WTC11 (cell line): ENCODE measurements around the gene MAMDC2. TPM values are rescaled to one million over a fixed set of nuclear protein-coding genes. Genes with fewer than 3 reads are reported as not detected.

ENCODE experiments used
- ATAC-seq: fragments of 200-7000 bp; cut with Tn5 transposase; 2 replicates; pipeline ENCODE4 v1.10.0; 2021; ENCODE audit warnings: mild to moderate bottlenecking, moderate library complexity
- CTCF ChIA-PET: fragments of 300-600 bp; sonication (Branson Sonifier 250); formaldehyde crosslinking; loops from one replicate; lab custom pipeline; 2021; ENCODE audit warnings: antibody characterized with exemption; lab: Charles Lee
- POLR2A ChIA-PET: fragments of 350-600 bp; sonication (Branson Sonifier 250); formaldehyde crosslinking; loops from one replicate; lab custom pipeline; 2021; ENCODE audit warnings: antibody characterized with exemption; lab: Charles Lee
- DNase-seq: peaks from one replicate; pipeline ENCODE4 v3.0.0; 2021; ENCODE audit warnings: low spot score
- H3K27ac Mint-ChIP-seq: 2 replicates; pipeline ENCODE4 v1.8.0; 2021; ENCODE audit warnings: mixed read lengths
- H3K27me3 Mint-ChIP-seq: 2 replicates; pipeline ENCODE4 v1.8.0; 2021; ENCODE audit warnings: low read depth, mild to moderate bottlenecking, moderate library complexity, mixed read lengths
- H3K36me3 Mint-ChIP-seq: 2 replicates; pipeline ENCODE4 v1.8.0; 2021; ENCODE audit warnings: mixed read lengths
- H3K4me1 Mint-ChIP-seq: 2 replicates; pipeline ENCODE4 v1.8.0; 2022; ENCODE audit warnings: mixed read lengths
- H3K4me3 Mint-ChIP-seq: 2 replicates; pipeline ENCODE4 v1.8.0; 2021; ENCODE audit warnings: mild to moderate bottlenecking, moderate library complexity, mixed read lengths
- H3K9me3 Mint-ChIP-seq: 2 replicates; pipeline ENCODE4 v1.8.0; 2021; ENCODE audit warnings: mixed read lengths
- ARID4B ChIP-seq: sonication (generic); formaldehyde crosslinking; IDR thresholded peaks from 2 replicates; pipeline ENCODE4 v1.8.0; 2023; ENCODE audit warnings: missing genetic modification reagents, mild to moderate bottlenecking, borderline replicate concordance
- ATF1 ChIP-seq: sonication (generic); formaldehyde crosslinking; IDR thresholded peaks from 2 replicates; pipeline ENCODE4 v1.8.1; 2023; ENCODE audit warnings: mild to moderate bottlenecking, moderate library complexity, missing genetic modification reagents
- ATF6 ChIP-seq: sonication (generic); formaldehyde crosslinking; IDR thresholded peaks from 2 replicates; pipeline ENCODE4 v1.8.1; 2023; ENCODE audit warnings: mild to moderate bottlenecking, missing genetic modification reagents
- CBFB ChIP-seq: sonication (generic); formaldehyde crosslinking; IDR thresholded peaks from 2 replicates; pipeline ENCODE4 v1.8.1; 2022; ENCODE audit warnings: mild to moderate bottlenecking, low read depth, missing genetic modification reagents
- CDX4 ChIP-seq: fragments of 250-450 bp; sonication (Bioruptor Pico); IDR thresholded peaks from 2 replicates; pipeline ENCODE4 v1.9.0; 2021; ENCODE audit warnings: moderate library complexity, mild to moderate bottlenecking, inconsistent platforms, borderline replicate concordance
- CTCF ChIP-seq: fragments of 200-600 bp; IDR thresholded peaks from 2 replicates; pipeline ENCODE4 v1.8.0; 2022; ENCODE audit warnings: antibody characterized with exemption
- EMX1 ChIP-seq: fragments of 250-450 bp; sonication (Bioruptor Pico); IDR thresholded peaks from 2 replicates; pipeline ENCODE4 v1.8.0; 2021; ENCODE audit warnings: mild to moderate bottlenecking
- ERG ChIP-seq: fragments of 250-450 bp; sonication (Bioruptor Pico); IDR thresholded peaks from 2 replicates; pipeline ENCODE4 v1.8.0; 2021; ENCODE audit warnings: mild to moderate bottlenecking
- FOXP1 ChIP-seq: sonication (generic); formaldehyde crosslinking; IDR thresholded peaks from 2 replicates; pipeline ENCODE4 v1.8.0; 2022; ENCODE audit warnings: missing genetic modification reagents, mild to moderate bottlenecking, moderate library complexity, borderline replicate concordance
- GRHL2 ChIP-seq: fragments of 250-450 bp; sonication (Bioruptor Pico); IDR thresholded peaks from 2 replicates; pipeline ENCODE4 v1.8.0; 2022; ENCODE audit warnings: mild to moderate bottlenecking, moderate library complexity; ENCODE audit not compliant: insufficient replicate concordance, severe bottlenecking
- IRF1 ChIP-seq: sonication (generic); formaldehyde crosslinking; IDR thresholded peaks from 2 replicates; pipeline ENCODE4 v1.8.0; 2023; ENCODE audit warnings: missing genetic modification reagents
- KAT7 ChIP-seq: sonication (generic); formaldehyde crosslinking; IDR thresholded peaks from 2 replicates; pipeline ENCODE4 v1.8.1; 2023; ENCODE audit warnings: missing genetic modification reagents, mild to moderate bottlenecking, borderline replicate concordance
- MAX ChIP-seq: sonication (generic); formaldehyde crosslinking; IDR thresholded peaks from 2 replicates; pipeline ENCODE4 v1.8.0; 2022; ENCODE audit warnings: mild to moderate bottlenecking, missing genetic modification reagents
- NFYB ChIP-seq: sonication (generic); formaldehyde crosslinking; conservative IDR thresholded peaks from 2 replicates; pipeline ENCODE4 v1.8.0; 2022; ENCODE audit warnings: low read depth, missing genetic modification reagents
- RORB ChIP-seq: fragments of 250-450 bp; sonication (Bioruptor Pico); IDR thresholded peaks from 2 replicates; pipeline ENCODE4 v1.9.0; 2021; ENCODE audit warnings: mild to moderate bottlenecking
- TEAD1 ChIP-seq: sonication (generic); formaldehyde crosslinking; IDR thresholded peaks from 2 replicates; pipeline ENCODE4 v1.8.0; 2022; ENCODE audit warnings: mild to moderate bottlenecking, missing genetic modification reagents
- TEAD4 ChIP-seq: sonication (generic); formaldehyde crosslinking; IDR thresholded peaks from 2 replicates; pipeline ENCODE4 v1.8.0; 2022; ENCODE audit warnings: mild to moderate bottlenecking, missing genetic modification reagents
- ZNF219 ChIP-seq: sonication (generic); formaldehyde crosslinking; IDR thresholded peaks from 2 replicates; pipeline ENCODE4 v1.8.0; 2023; ENCODE audit warnings: missing genetic modification reagents, mild to moderate bottlenecking, borderline replicate concordance
- ZNF281 ChIP-seq: sonication (generic); formaldehyde crosslinking; IDR thresholded peaks from 2 replicates; pipeline ENCODE4 v1.8.0; 2023; ENCODE audit warnings: mild to moderate bottlenecking, missing genetic modification reagents
- ZNF396 ChIP-seq: fragments of 250-450 bp; sonication (Bioruptor Pico); IDR thresholded peaks from 2 replicates; pipeline ENCODE4 v1.8.0; 2021; ENCODE audit warnings: mild to moderate bottlenecking, moderate library complexity, borderline replicate concordance
- ZNF416 ChIP-seq: fragments of 250-450 bp; sonication (Bioruptor Pico); IDR thresholded peaks from 2 replicates; pipeline ENCODE4 v1.9.0; 2021; ENCODE audit warnings: mild to moderate bottlenecking, inconsistent platforms
- total RNA-seq: library from RNA; stranded (reverse); gene quantifications from 3 replicates; pipeline ENCODE4 v1.2.3, GENCODE V29; 2021

The MAMDC2 gene
- total RNA-seq, 1 experiment from 2014 or later = 6.0 TPM

- TF ChIP-seq ERG (CRISPR knock-in tag) = no peak
- no peak for TF ChIP-seq IRF1 (CRISPR knock-in tag)
These were observed 89.9 kb downstream of the MAMDC2 start (continued) for GRCh38 chr9:70133253-70134208.

- TF ChIP-seq EMX1 (CRISPR knock-in tag) = no peak
- TF ChIP-seq CTCF = no peak
- no peak for TF ChIP-seq CBFB (CRISPR knock-in tag)
- no peak for TF ChIP-seq ZNF219 (CRISPR knock-in tag)
- no peak for TF ChIP-seq CDX4 (CRISPR knock-in tag)
- no peak for TF ChIP-seq ATF1 (CRISPR knock-in tag)
- TF ChIP-seq ATF6 (CRISPR knock-in tag) = no peak
- TF ChIP-seq TEAD1 (CRISPR knock-in tag) = no peak
- no peak for TF ChIP-seq KAT7
- no peak for TF ChIP-seq NFYB (CRISPR knock-in tag)
- TF ChIP-seq GRHL2 (CRISPR knock-in tag) = no peak
- TF ChIP-seq FOXP1 (CRISPR knock-in tag) = no peak
- TF ChIP-seq ZNF396 (CRISPR knock-in tag) = no peak
- no peak for TF ChIP-seq ZNF281 (CRISPR knock-in tag)
- TF ChIP-seq ARID4B (CRISPR knock-in tag) = no peak
- no peak for TF ChIP-seq RORB (CRISPR knock-in tag)
- TF ChIP-seq TEAD4 = no peak
- no peak for TF ChIP-seq ZNF416 (CRISPR knock-in tag)
- TF ChIP-seq MAX (CRISPR knock-in tag) = no peak
- Mint-ChIP-seq H3K4me3 (no peak overlapping the region), H3K27me3 (no peaks in the 10 kb centered on the region), H3K27ac (no peak overlapping the region), H3K4me1 (no peaks in the 10 kb centered on the region), H3K36me3 (no peaks in the 10 kb centered on the region), H3K9me3 (no peaks in the 10 kb centered on the region)
- ATAC-seq = no peak
- no peak for DNase-seq
- ChIA-PET CTCF (interaction anchor here (1.3 kb wide), 1 partner anchor 21 kb away, joined by 4 read pairs; no protein-coding TSS in a partner anchor), POLR2A (no interaction called here)
These were observed 90.7 kb downstream of the MAMDC2 start for GRCh38 chr9:70134360-70134759.
